ENCODE measurements around the gene FGGY.

Gene FGGY

GRCh38 chr1:59317343-59317742 is 20.4 kb downstream of the FGGY start:
- H3K27me3 ChIP-seq (ENCODE audit: insufficient read depth, poor library complexity, severe bottlenecking): no peaks in the 10 kb centered on the region
- no peak for TF ChIP-seq CTCF (IDR thresholded peaks at IDR 0.05; ENCODE audit: poor library complexity, severe bottlenecking)
- ATAC-seq (ENCODE audit: low read depth): no peak
- H3K36me3 ChIP-seq (ENCODE audit: low read depth): no peaks in the 10 kb centered on the region
- no peaks in the 10 kb centered on the region for H3K9me3 ChIP-seq (ENCODE audit: severe bottlenecking)
- no peak overlapping the region for H3K4me3 ChIP-seq (ENCODE audit: severe bottlenecking)
- H3K27ac ChIP-seq (ENCODE audit: poor library complexity, severe bottlenecking): no peak overlapping the region
- DNase-seq (ENCODE audit: low spot score): no peak
- H3K4me1 ChIP-seq (ENCODE audit: insufficient read depth, poor library complexity, severe bottlenecking): no peaks in the 10 kb centered on the region

GRCh38 chr1:59317780-59318179 is 20.9 kb downstream of the FGGY start:
- Histone ChIP-seq H3K4me1 (ENCODE audit: insufficient read depth, poor library complexity, severe bottlenecking) (no peaks in the 10 kb centered on the region), H3K27ac (ENCODE audit: poor library complexity, severe bottlenecking) (no peak overlapping the region)
- no peak for TF ChIP-seq CTCF (IDR thresholded peaks at IDR 0.05; ENCODE audit: poor library complexity, severe bottlenecking)

GRCh38 chr1:59318271-59318860 is 21.5 kb downstream of the FGGY start:
- no peak for ATAC-seq (ENCODE audit: low read depth)

More at GRCh38 chr1:59317780-59318179, 20.9 kb downstream of the FGGY start:
- ATAC-seq (ENCODE audit: low read depth) (no peak), DNase-seq (ENCODE audit: low spot score) (no peak)
- H3K27me3 ChIP-seq (ENCODE audit: insufficient read depth, poor library complexity, severe bottlenecking): no peaks in the 10 kb centered on the region
- H3K9me3 ChIP-seq (ENCODE audit: severe bottlenecking): no peaks in the 10 kb centered on the region
- H3K4me3 ChIP-seq (ENCODE audit: severe bottlenecking): no peak overlapping the region
- no peaks in the 10 kb centered on the region for H3K36me3 ChIP-seq (ENCODE audit: low read depth)

GRCh38 chr1:59322394-59322793 is 25.5 kb downstream of the FGGY start:
- H3K9me3 ChIP-seq (ENCODE audit: severe bottlenecking): no peaks in the 10 kb centered on the region
- ATAC-seq (ENCODE audit: low read depth): no peak
- DNase-seq (ENCODE audit: low spot score): no peak

More at GRCh38 chr1:59318271-59318860, 21.5 kb downstream of the FGGY start:
- Histone ChIP-seq H3K27ac (ENCODE audit: poor library complexity, severe bottlenecking) (no peak overlapping the region), H3K4me1 (ENCODE audit: insufficient read depth, poor library complexity, severe bottlenecking) (no peaks in the 10 kb centered on the region), H3K27me3 (ENCODE audit: insufficient read depth, poor library complexity, severe bottlenecking) (no peaks in the 10 kb centered on the region), H3K36me3 (ENCODE audit: low read depth) (no peaks in the 10 kb centered on the region), H3K9me3 (ENCODE audit: severe bottlenecking) (no peaks in the 10 kb centered on the region), H3K4me3 (ENCODE audit: severe bottlenecking) (no peak overlapping the region)
- DNase-seq (ENCODE audit: low spot score): no peak
- TF ChIP-seq CTCF (IDR thresholded peaks at IDR 0.05; ENCODE audit: poor library complexity, severe bottlenecking): no peak

More at GRCh38 chr1:59322394-59322793, 25.5 kb downstream of the FGGY start:
- Histone ChIP-seq H3K4me3 (ENCODE audit: severe bottlenecking) (no peak overlapping the region), H3K4me1 (ENCODE audit: insufficient read depth, poor library complexity, severe bottlenecking) (no peaks in the 10 kb centered on the region), H3K27me3 (ENCODE audit: insufficient read depth, poor library complexity, severe bottlenecking) (no peaks in the 10 kb centered on the region), H3K36me3 (ENCODE audit: low read depth) (no peaks in the 10 kb centered on the region; the same call in 1 of the 2 replicates), H3K27ac (ENCODE audit: poor library complexity, severe bottlenecking) (no peak overlapping the region)
- TF ChIP-seq CTCF (IDR thresholded peaks at IDR 0.05; ENCODE audit: poor library complexity, severe bottlenecking): no peak
